NOMO-1 treated with dmso at 0.1 percent for 144 hours (cell line): ENCODE measurements around the gene COL18A1.

Experiments used
- DNase-seq: peaks from one replicate; lab custom pipeline; 2025; ENCODE audit not compliant: unreplicated experiment; lab: John Stamatoyannopoulos, UW

The COL18A1 gene

GRCh38 chr21:45381865-45382696 is 22.9 kb upstream of the COL18A1 start:
- no peak for DNase-seq

- no peak for DNase-seq
Observed at GRCh38 chr21:45382697-45382997, 22.3 kb upstream of the COL18A1 start.

- no peak for DNase-seq
Observed at GRCh38 chr21:45383111-45383614, 21.8 kb upstream of the COL18A1 start.

- no peak for DNase-seq
Observed at GRCh38 chr21:45383615-45384201, 21.3 kb upstream of the COL18A1 start.

- DNase-seq = no peak
Observed at GRCh38 chr21:45384656-45385548, 20.1 kb upstream of the COL18A1 start.

- DNase-seq = no peak
Observed at GRCh38 chr21:45385549-45386050, 19.4 kb upstream of the COL18A1 start.

GRCh38 chr21:45386336-45386727 is 18.6 kb upstream of the COL18A1 start:
- no peak for DNase-seq

GRCh38 chr21:45386728-45387371 is 18.1 kb upstream of the COL18A1 start:
- no peak for DNase-seq

GRCh38 chr21:45387506-45387905 is 17.5 kb upstream of the COL18A1 start:
- DNase-seq = no peak

- no peak for DNase-seq
Observed at GRCh38 chr21:45388011-45388521, 16.9 kb upstream of the COL18A1 start.

- DNase-seq = no peak
Observed at GRCh38 chr21:45388611-45389296, 16.2 kb upstream of the COL18A1 start.

GRCh38 chr21:45390121-45390751 is 14.7 kb upstream of the COL18A1 start:
- DNase-seq = no peak

- no peak for DNase-seq
Observed at GRCh38 chr21:45390831-45391742, 13.9 kb upstream of the COL18A1 start.

GRCh38 chr21:45391743-45392572 is 13.0 kb upstream of the COL18A1 start:
- DNase-seq = no peak

- DNase-seq = no peak
Observed at GRCh38 chr21:45392573-45392971, 12.4 kb upstream of the COL18A1 start.

GRCh38 chr21:45393021-45393420 is 11.9 kb upstream of the COL18A1 start:
- no peak for DNase-seq

- DNase-seq = no peak
Observed at GRCh38 chr21:45393833-45394638, 10.9 kb upstream of the COL18A1 start.
